HepG2 (cell line): ENCODE measurements around the gene H6PD. TPM values are rescaled to one million over a fixed set of nuclear protein-coding genes. Genes with fewer than 3 reads are reported as not detected.

Experiments used
- ARNTL ChIP-seq: sonication (generic); formaldehyde crosslinking; IDR thresholded peaks from 2 replicates; pipeline ENCODE4 v1.4.0; 2020; ENCODE audit warnings: mild to moderate bottlenecking, missing genetic modification reagents
- CEBPZ ChIP-seq: IDR thresholded peaks from 2 replicates; pipeline ENCODE4 v1.6.1; 2012; ENCODE audit warnings: low read length, improper control_type of control experiment
- HMG20A ChIP-seq: IDR thresholded peaks from 2 replicates; pipeline ENCODE4 v1.6.1; 2016; ENCODE audit warnings: borderline replicate concordance
- NFYC ChIP-seq: IDR thresholded peaks from 2 replicates; pipeline ENCODE4 v1.6.1; 2016; ENCODE audit warnings: missing genetic modification reagents, missing compliant biosample characterization
- TCF7L2 ChIP-seq: IDR thresholded peaks from 2 replicates; pipeline ENCODE4 v1.6.1; 2011; ENCODE audit warnings: mild to moderate bottlenecking, low read depth, low read length, moderate library complexity
- TFE3 ChIP-seq: IDR thresholded peaks from 2 replicates; pipeline ENCODE4 v1.6.1; 2016
- U2AF2 ChIP-seq: fragments of 200-400 bp; formaldehyde crosslinking; IDR thresholded peaks from 2 replicates; pipeline ENCODE4 v1.6.1; 2017; ENCODE audit warnings: low read depth, mild to moderate bottlenecking, low read length
- ZBTB7B ChIP-seq: sonication (generic); formaldehyde crosslinking; IDR thresholded peaks from 2 replicates; pipeline ENCODE4 v1.4.0; 2020; ENCODE audit warnings: missing genetic modification reagents
- ZFP91 ChIP-seq: sonication (generic); formaldehyde crosslinking; IDR thresholded peaks from 2 replicates; pipeline ENCODE4 v1.9.0; 2022; ENCODE audit warnings: missing genetic modification reagents, mild to moderate bottlenecking, borderline replicate concordance
- ZNF317 ChIP-seq: sonication (generic); formaldehyde crosslinking; IDR thresholded peaks from 2 replicates; pipeline ENCODE4 v1.5.0; 2020; ENCODE audit warnings: mild to moderate bottlenecking, missing genetic modification reagents
- ZNF44 ChIP-seq: sonication (generic); formaldehyde crosslinking; IDR thresholded peaks from 2 replicates; pipeline ENCODE4 v1.5.1; 2020; ENCODE audit warnings: mild to moderate bottlenecking, missing genetic modification reagents
- ZNF510 ChIP-seq: sonication (generic); formaldehyde crosslinking; IDR thresholded peaks from 2 replicates; pipeline ENCODE4 v1.4.0; 2020; ENCODE audit warnings: low read depth, mild to moderate bottlenecking, missing genetic modification reagents
- ZNF552 ChIP-seq: sonication (generic); formaldehyde crosslinking; IDR thresholded peaks from 2 replicates; pipeline ENCODE4 v1.9.0; 2022; ENCODE audit warnings: missing genetic modification reagents, mild to moderate bottlenecking, borderline replicate concordance
- ZNF580 ChIP-seq: IDR thresholded peaks from 2 replicates; pipeline ENCODE4 v1.6.1; 2016; ENCODE audit warnings: low read depth, borderline replicate concordance
- ZNF607 ChIP-seq: sonication (generic); formaldehyde crosslinking; IDR thresholded peaks from 2 replicates; pipeline ENCODE4 v1.5.1; 2020; ENCODE audit warnings: missing genetic modification reagents, mild to moderate bottlenecking, borderline replicate concordance
- ZNF629 ChIP-seq: sonication (generic); formaldehyde crosslinking; conservative IDR thresholded peaks from 2 replicates; pipeline ENCODE4 v1.5.0; 2020; ENCODE audit warnings: missing genetic modification reagents
- polyA plus RNA-seq, 8 experiments: library from polyadenylated mRNA; depleted of rRNA in 3 of 8; stranded (reverse) in 7 of 8; unstranded in 1 of 8; fragments of >200 nt; fragmentation: Illumina TruSeq in 4 of 8; extraction: Trizol in 4 of 8; gene quantifications; 2 replicates each; pipeline versions ENCODE4 v1.2.1 to v1.2.3, GENCODE V29; 2011 to 2016; ENCODE audit warnings: low read depth in 4 of 8, missing spikeins in 1 of 8, mixed read lengths in 1 of 8; ENCODE audit not compliant: insufficient read depth in 1 of 8
- total RNA-seq, 5 experiments: library from RNA; depleted of rRNA; stranded (reverse); fragments of >200 nt; fragmentation: Illumina TruSeq; extraction: Trizol; gene quantifications; 2 replicates each; pipeline ENCODE4 v1.2.3, GENCODE V29; 2016; ENCODE audit warnings: low read depth in 1 of 5
- TF ChIP-seq, protein P1 (sequence below): sonication (generic); formaldehyde crosslinking; IDR thresholded peaks from 2 replicates; pipeline ENCODE4 v1.4.0; 2020; ENCODE audit warnings: missing genetic modification reagents, borderline replicate concordance
- TF ChIP-seq, protein P2 (sequence below): sonication (generic); formaldehyde crosslinking; IDR thresholded peaks from 2 replicates; pipeline ENCODE4 v1.4.0; 2020; ENCODE audit warnings: mild to moderate bottlenecking, missing genetic modification reagents

Gene H6PD
- total and polyA plus RNA-seq, 2 of the 13 experiments (the other 11 are each of a cell fraction or from before 2014, with no cell fraction given): 9.3 to 14.1 TPM

- TF ChIP-seq ZNF510 (CRISPR knock-in tag): no peak
- peak; percentile 91 for TF ChIP-seq HMG20A (CRISPR knock-in tag)
- TF ChIP-seq ZNF607 (CRISPR knock-in tag): peak; percentile 58; the same call in 1 of the 2 replicates
- peak; percentile 90 for TF ChIP-seq ZBTB7B (CRISPR knock-in tag)
- no peak for TF ChIP-seq CEBPZ
- TF ChIP-seq ZNF44: no peak
- TF ChIP-seq, protein P1, sequence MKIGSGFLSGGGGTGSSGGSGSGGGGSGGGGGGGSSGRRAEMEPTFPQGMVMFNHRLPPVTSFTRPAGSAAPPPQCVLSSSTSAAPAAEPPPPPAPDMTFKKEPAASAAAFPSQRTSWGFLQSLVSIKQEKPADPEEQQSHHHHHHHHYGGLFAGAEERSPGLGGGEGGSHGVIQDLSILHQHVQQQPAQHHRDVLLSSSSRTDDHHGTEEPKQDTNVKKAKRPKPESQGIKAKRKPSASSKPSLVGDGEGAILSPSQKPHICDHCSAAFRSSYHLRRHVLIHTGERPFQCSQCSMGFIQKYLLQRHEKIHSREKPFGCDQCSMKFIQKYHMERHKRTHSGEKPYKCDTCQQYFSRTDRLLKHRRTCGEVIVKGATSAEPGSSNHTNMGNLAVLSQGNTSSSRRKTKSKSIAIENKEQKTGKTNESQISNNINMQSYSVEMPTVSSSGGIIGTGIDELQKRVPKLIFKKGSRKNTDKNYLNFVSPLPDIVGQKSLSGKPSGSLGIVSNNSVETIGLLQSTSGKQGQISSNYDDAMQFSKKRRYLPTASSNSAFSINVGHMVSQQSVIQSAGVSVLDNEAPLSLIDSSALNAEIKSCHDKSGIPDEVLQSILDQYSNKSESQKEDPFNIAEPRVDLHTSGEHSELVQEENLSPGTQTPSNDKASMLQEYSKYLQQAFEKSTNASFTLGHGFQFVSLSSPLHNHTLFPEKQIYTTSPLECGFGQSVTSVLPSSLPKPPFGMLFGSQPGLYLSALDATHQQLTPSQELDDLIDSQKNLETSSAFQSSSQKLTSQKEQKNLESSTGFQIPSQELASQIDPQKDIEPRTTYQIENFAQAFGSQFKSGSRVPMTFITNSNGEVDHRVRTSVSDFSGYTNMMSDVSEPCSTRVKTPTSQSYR (CRISPR knock-in tag): peak; percentile 69; the same call in 1 of the 2 replicates
- TF ChIP-seq ZFP91 (CRISPR knock-in tag): peak; percentile 83
- TF ChIP-seq ARNTL (CRISPR knock-in tag): peak; percentile 54; the same call in 1 of the 2 replicates
- TF ChIP-seq, protein P2, sequence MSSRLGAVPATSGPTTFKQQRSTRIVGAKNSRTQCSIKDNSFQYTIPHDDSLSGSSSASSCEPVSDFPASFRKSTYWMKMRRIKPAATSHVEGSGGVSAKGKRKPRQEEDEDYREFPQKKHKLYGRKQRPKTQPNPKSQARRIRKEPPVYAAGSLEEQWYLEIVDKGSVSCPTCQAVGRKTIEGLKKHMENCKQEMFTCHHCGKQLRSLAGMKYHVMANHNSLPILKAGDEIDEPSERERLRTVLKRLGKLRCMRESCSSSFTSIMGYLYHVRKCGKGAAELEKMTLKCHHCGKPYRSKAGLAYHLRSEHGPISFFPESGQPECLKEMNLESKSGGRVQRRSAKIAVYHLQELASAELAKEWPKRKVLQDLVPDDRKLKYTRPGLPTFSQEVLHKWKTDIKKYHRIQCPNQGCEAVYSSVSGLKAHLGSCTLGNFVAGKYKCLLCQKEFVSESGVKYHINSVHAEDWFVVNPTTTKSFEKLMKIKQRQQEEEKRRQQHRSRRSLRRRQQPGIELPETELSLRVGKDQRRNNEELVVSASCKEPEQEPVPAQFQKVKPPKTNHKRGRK (CRISPR knock-in tag): no peak
- no peak for TF ChIP-seq U2AF2
- no peak for TF ChIP-seq ZNF552
- peak; percentile 68 for TF ChIP-seq ZNF629 (CRISPR knock-in tag)
- TF ChIP-seq NFYC (CRISPR knock-in tag): peak; percentile 47; the same call in 1 of the 2 replicates
- TF ChIP-seq ZNF580 (CRISPR knock-in tag): peak; percentile 96
- TF ChIP-seq TFE3 (CRISPR knock-in tag): peak; percentile 74; the same call in 1 of the 2 replicates
- TF ChIP-seq TCF7L2: no peak
- TF ChIP-seq ZNF317 (CRISPR knock-in tag): no peak
Measured at GRCh38 chr1:9233241-9233941, 1.2 kb upstream of the H6PD start (continued).
